ENCODE measurements around the gene ERC2. TPM values are rescaled to one million over a fixed set of nuclear protein-coding genes. Genes with fewer than 3 reads are reported as not detected.

The ERC2 gene
- total RNA-seq, 4 donors from 2014 or later, result 5.3 to 8.8 (median 7.8) TPM

DNA sequence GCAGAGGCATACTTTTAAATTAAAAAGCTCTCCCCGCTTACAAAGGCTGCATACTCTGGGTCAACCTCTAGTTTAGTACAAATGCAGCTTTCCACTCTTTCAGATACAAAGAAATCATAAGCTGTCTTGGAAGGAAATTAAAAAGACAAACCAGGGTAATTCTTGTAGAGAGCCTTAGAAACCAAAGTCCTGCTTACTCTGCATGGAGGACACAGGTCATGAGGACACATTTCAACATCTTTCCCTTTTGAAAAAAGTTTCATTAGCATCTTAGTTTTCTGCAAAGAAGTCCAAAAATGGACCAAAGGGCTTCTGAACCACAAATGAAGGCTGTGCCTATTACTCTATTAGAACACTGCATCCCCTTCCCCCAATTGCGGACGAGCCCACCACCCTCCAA lies 930.7 kb downstream of the ERC2 start:
- TF ChIP-seq, protein P1, sequence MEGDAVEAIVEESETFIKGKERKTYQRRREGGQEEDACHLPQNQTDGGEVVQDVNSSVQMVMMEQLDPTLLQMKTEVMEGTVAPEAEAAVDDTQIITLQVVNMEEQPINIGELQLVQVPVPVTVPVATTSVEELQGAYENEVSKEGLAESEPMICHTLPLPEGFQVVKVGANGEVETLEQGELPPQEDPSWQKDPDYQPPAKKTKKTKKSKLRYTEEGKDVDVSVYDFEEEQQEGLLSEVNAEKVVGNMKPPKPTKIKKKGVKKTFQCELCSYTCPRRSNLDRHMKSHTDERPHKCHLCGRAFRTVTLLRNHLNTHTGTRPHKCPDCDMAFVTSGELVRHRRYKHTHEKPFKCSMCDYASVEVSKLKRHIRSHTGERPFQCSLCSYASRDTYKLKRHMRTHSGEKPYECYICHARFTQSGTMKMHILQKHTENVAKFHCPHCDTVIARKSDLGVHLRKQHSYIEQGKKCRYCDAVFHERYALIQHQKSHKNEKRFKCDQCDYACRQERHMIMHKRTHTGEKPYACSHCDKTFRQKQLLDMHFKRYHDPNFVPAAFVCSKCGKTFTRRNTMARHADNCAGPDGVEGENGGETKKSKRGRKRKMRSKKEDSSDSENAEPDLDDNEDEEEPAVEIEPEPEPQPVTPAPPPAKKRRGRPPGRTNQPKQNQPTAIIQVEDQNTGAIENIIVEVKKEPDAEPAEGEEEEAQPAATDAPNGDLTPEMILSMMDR (IDR thresholded peaks at IDR 0.05), result no peak
- TF ChIP-seq POLR2A (IDR thresholded peaks at IDR 0.05), result no peak
- Histone ChIP-seq H3K27me3 (no peaks in the 10 kb centered on the region), H3K4me3 (replicated peaks in 1 of 3) (no peak overlapping the region), H3K9me3 (no peaks in the 10 kb centered on the region), H3K4me1 (peaks cover 0 to 4% of the 10 kb centered on the region in 2 donors), H3K36me3 (no peaks in the 10 kb centered on the region), H3K27ac (no peak overlapping the region)
- intact Hi-C loops (cut with DNase I), result no loop called here
- no peak for DNase-seq
- WGBS, 2 donors, result 95 to 97% methylated on average over 3 of the region's 3 CpGs

DNA sequence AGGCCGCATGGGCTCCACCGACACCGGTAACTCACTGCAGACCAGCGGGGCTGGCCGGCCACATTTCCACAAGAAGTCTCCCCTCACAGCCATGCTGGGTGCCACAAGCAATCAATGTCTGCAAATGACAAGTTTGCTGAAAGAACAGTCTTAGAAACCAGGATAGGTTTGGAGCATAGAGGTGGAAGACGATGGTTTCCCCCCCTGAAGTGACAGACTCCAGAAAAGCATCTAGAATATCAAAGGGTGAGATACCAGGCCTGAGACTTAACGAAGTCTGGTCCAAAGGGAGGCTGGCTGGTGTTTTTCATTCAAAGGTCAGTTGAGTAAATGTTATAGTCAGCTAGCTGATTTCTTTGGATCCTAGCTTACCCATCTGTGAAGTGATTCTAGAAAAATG lies 931.1 kb downstream of the ERC2 start:
- H3K9me3 ChIP-seq, result no peaks in the 10 kb centered on the region
- no peaks in the 10 kb centered on the region for H3K36me3 ChIP-seq
- peaks cover 0 to 4% of the 10 kb centered on the region in 2 donors for H3K4me1 ChIP-seq
- WGBS, 2 donors, result 91 to 96% methylated on average over 7 of the region's 7 CpGs
- no peak overlapping the region for H3K27ac ChIP-seq
- no peaks in the 10 kb centered on the region for H3K27me3 ChIP-seq
- DNase-seq, result no peak
- H3K4me3 ChIP-seq (replicated peaks in 1 of 3), result no peak overlapping the region
- no peak for TF ChIP-seq POLR2A (IDR thresholded peaks at IDR 0.05)
- TF ChIP-seq, protein P1 (IDR thresholded peaks at IDR 0.05), result no peak
- intact Hi-C loops (cut with DNase I), result no loop called here

DNA sequence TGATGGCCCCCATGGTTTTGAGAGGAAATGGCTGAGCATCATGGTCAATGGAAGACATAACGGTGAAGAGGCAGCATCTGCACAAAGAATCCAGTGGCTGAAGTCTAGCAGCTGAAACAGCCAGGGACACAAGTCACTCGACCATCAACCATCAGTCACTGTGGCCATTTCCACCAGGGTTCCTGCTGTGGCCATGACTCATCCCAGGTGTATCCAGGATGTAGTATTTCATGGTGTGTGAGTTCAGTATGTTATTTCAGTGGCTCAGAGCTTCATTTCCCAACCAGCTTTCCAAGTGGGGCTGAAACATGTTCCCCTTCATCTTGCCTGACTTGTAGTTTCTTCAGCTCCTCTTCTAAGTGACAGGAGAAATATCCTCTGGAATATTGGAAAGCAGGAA lies 933.4 kb downstream of the ERC2 start:
- no peaks in the 10 kb centered on the region for H3K36me3 ChIP-seq
- no peaks in the 10 kb centered on the region for H3K9me3 ChIP-seq
- peak; percentile 7 to 17 for DNase-seq
- no peaks in the 10 kb centered on the region for H3K27me3 ChIP-seq
- intact Hi-C loops (cut with DNase I), result no loop called here
- TF ChIP-seq, protein P1 (IDR thresholded peaks at IDR 0.05), result no peak
- no peak for TF ChIP-seq POLR2A (IDR thresholded peaks at IDR 0.05)
- H3K27ac ChIP-seq, result no peak overlapping the region
- H3K4me1 ChIP-seq, result peaks cover 0 to 4% of the 10 kb centered on the region in 2 donors
- WGBS, 2 donors, result 77 to 90% methylated on average over 2 of the region's 2 CpGs
- H3K4me3 ChIP-seq (replicated peaks in 1 of 3), result no peak overlapping the region

DNA sequence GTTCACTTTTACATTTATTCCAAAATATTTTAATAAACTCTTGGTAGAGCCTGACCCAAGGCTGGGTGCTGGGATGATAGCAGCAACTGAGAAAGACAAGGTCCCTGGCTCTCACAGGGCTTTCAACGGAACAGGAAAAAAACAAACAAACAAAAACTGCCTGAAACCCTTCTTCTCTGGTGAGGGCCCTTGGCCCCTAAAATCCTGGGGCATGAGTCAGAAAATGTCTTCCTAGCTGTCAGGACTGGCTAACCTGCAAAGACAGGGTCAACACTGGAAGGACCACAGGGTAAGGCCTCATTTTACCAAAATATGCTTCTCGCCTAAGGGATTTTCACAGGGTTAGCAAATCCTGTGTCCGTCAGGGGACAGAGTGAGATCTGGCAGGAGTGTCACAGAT lies 935.5 kb downstream of the ERC2 start:
- Histone ChIP-seq H3K4me1 (peaks cover 0 to 4% of the 10 kb centered on the region in 2 donors), H3K9me3 (no peaks in the 10 kb centered on the region), H3K27me3 (no peaks in the 10 kb centered on the region), H3K36me3 (no peaks in the 10 kb centered on the region), H3K27ac (no peak overlapping the region), H3K4me3 (replicated peaks in 1 of 3) (no peak overlapping the region)
- TF ChIP-seq, protein P1 (IDR thresholded peaks at IDR 0.05), result no peak
- no peak for TF ChIP-seq POLR2A (IDR thresholded peaks at IDR 0.05)
- intact Hi-C loops (cut with DNase I), result no loop called here
- 95 to 96% methylated on average over 3 of the region's 3 CpGs for WGBS, 2 donors
- DNase-seq, result no peak

DNA sequence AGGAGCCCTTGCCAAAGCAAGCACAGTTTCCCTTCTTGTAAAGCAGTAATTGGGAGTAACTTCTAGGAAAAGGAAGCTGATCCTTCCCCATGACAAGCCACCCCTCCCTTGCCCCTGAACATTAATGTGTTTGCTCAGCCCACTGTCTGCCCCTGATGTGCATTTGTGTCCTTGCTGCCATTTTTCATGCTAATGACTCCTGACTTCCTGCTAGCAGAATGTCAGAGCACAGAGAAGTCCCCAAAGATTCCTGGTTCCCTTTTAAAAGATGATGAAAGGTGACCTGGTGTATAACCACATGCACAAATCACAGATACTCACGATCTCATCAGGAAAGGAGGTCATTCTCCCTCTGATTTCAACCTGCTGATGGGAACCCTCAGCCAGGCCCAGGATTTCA lies 936.9 kb downstream of the ERC2 start:
- intact Hi-C loops (cut with DNase I), result no loop called here
- H3K4me1 ChIP-seq, result peaks cover 0 to 4% of the 10 kb centered on the region in 2 donors
- TF ChIP-seq, protein P1 (IDR thresholded peaks at IDR 0.05), result no peak
- TF ChIP-seq POLR2A (IDR thresholded peaks at IDR 0.05), result no peak
- no peaks in the 10 kb centered on the region for H3K36me3 ChIP-seq
- 53 to 82% methylated on average over 1 of the region's 1 CpG for WGBS, 2 donors
- no peaks in the 10 kb centered on the region for H3K9me3 ChIP-seq
- no peak for DNase-seq
- H3K27ac ChIP-seq, result no peak overlapping the region
- H3K4me3 ChIP-seq (replicated peaks in 1 of 3), result no peak overlapping the region
- no peaks in the 10 kb centered on the region for H3K27me3 ChIP-seq
